Lower leg skin (tissue), 4 donors: Measurements from ENCODE around the gene MSMP. TPM values are rescaled to one million over a fixed set of nuclear protein-coding genes. Genes with fewer than 3 reads are reported as not detected.

Experiments
- DNase-seq, 2 donors: peaks; one replicate each; pipeline ENCODE4 v3.0.0-alpha.2; 2019; ENCODE audit warnings: low spot score in 2 of 2
- H3K4me3 ChIP-seq: fragments of 200-600 bp; sonication (generic); 2 replicates; pipeline ENCODE4 v1.5.1; 2017; ENCODE audit warnings: mild to moderate bottlenecking, low read depth; ENCODE audit not compliant: poor library complexity, severe bottlenecking
- POLR2A ChIP-seq, 2 donors: fragments of 450-650 bp; IDR thresholded peaks; one replicate each; pipeline ENCODE4 v1.6.1; 2016 to 2017; ENCODE audit warnings: antibody characterized with exemption in 2 of 2, mild to moderate bottlenecking in 1 of 2, moderate library complexity in 1 of 2
- WGBS, 2 donors: methylation state at CpG; one replicate each; pipeline ENCODE4 v1.1.5; 2018; 5-methylcytosine and 5-hydroxymethylcytosine counted together
- intact Hi-C: fragments of 100-400 bp; cut with DNase I; formaldehyde crosslinking; loops from one replicate; pipeline ENCODE4 v1.15.0; 2023; ENCODE audit warnings: low total_unique reads
- total RNA-seq, 4 donors: library from RNA; depleted of rRNA; stranded (reverse); fragments of >200 nt; gene quantifications; one replicate each; pipeline ENCODE4 v1.1.0, GENCODE V29; 2016
- TF ChIP-seq, protein P1 (sequence below), 3 donors: fragments of 450-650 bp; IDR thresholded peaks; one replicate each; pipeline ENCODE4 v1.5.1; 2016; ENCODE audit warnings: antibody characterized with exemption in 3 of 3, mild to moderate bottlenecking in 3 of 3, moderate library complexity in 2 of 3

Gene MSMP
- total RNA-seq, 4 donors from 2014 or later: 0.55 to 2.8 TPM; not detected in 2

- intact Hi-C loops: no loop called here
- DNase-seq: no peak
- WGBS, 2 donors: 74 to 85% methylated on average over 2 of the region's 2 CpGs
- TF ChIP-seq, protein P1, sequence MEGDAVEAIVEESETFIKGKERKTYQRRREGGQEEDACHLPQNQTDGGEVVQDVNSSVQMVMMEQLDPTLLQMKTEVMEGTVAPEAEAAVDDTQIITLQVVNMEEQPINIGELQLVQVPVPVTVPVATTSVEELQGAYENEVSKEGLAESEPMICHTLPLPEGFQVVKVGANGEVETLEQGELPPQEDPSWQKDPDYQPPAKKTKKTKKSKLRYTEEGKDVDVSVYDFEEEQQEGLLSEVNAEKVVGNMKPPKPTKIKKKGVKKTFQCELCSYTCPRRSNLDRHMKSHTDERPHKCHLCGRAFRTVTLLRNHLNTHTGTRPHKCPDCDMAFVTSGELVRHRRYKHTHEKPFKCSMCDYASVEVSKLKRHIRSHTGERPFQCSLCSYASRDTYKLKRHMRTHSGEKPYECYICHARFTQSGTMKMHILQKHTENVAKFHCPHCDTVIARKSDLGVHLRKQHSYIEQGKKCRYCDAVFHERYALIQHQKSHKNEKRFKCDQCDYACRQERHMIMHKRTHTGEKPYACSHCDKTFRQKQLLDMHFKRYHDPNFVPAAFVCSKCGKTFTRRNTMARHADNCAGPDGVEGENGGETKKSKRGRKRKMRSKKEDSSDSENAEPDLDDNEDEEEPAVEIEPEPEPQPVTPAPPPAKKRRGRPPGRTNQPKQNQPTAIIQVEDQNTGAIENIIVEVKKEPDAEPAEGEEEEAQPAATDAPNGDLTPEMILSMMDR (IDR thresholded peaks at IDR 0.05): no peak
- TF ChIP-seq POLR2A (IDR thresholded peaks at IDR 0.05): no peak
- no peak overlapping the region for H3K4me3 ChIP-seq
Measured at GRCh38 chr9:35730486-35730854, 23.6 kb downstream of the MSMP start.

- TF ChIP-seq, protein P1 (IDR thresholded peaks at IDR 0.05): no peak
- no peak for TF ChIP-seq POLR2A (IDR thresholded peaks at IDR 0.05)
- peak in 1 of 2 donors; percentile 49 for DNase-seq
- no peak overlapping the region for H3K4me3 ChIP-seq
- WGBS, 2 donors: 28 to 31% methylated on average over 6 of the region's 6 CpGs
- intact Hi-C loops: loop anchor here (10.0 kb wide), 1 partner anchor 55 kb away; the partner anchor contains the start of gene CA9
Measured at GRCh38 chr9:35729700-35730485, 24.2 kb downstream of the MSMP start.

GRCh38 chr9:35729101-35729500 is 25.0 kb downstream of the MSMP start:
- H3K4me3 ChIP-seq: no peak overlapping the region
- no peak for DNase-seq
- TF ChIP-seq, protein P1 (IDR thresholded peaks at IDR 0.05): no peak
- TF ChIP-seq POLR2A (IDR thresholded peaks at IDR 0.05): no peak
- 61 to 78% methylated on average over 3 of the region's 3 CpGs for WGBS, 2 donors
- intact Hi-C loops: loop anchor here (10.0 kb wide), 1 partner anchor 54 kb away; the partner anchor contains the start of gene CA9

DNA sequence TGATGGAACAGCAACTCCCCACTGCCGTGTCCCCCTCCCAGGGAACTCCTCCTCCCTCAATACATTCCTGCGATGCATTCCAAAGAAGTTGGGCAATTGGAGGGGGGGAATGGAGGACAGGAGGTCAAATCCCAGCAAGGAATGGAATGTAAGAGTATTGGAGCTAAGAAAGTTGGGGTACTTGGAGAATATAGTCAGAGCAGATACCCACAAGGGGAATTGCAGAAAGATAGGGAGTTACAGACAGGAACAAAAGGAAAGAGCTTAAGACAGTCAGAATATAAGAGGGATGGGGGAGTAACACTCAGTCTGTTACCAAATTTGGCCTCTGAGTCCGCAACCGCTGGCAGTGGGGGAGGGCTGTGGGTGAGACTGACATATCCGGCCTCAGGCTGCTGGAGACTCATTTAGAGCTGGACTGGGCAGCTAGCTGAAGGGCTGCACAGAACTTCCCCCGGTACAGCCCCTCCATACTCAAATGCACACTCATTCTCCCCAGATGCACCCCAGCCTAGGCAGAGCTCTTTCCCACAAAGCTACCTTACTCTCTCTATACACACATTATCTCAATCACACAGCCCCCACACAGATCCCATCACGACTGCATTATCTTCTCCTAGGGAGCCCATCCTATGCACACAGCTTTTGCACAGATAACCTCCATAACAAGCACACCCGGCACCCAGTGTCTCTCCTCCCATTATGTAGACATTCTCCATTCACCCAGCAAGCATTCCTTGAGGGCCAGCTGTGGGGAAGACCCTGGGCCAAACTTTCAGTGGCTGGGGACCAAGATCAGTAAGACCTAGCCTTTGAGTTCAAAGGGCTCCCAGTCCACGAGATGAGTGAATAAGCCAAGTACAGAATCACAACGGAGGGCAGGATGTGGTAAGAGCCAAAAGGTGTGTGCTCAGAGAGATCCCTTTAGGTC is 25.8 kb downstream of the MSMP start:
- 21 to 26% methylated on average over 10 of the region's 10 CpGs for WGBS, 2 donors
- peak; percentile 67 to 91 for DNase-seq
- TF ChIP-seq, protein P1 (IDR thresholded peaks at IDR 0.05): no peak
- no peak for TF ChIP-seq POLR2A (IDR thresholded peaks at IDR 0.05)
- no peak overlapping the region for H3K4me3 ChIP-seq
- intact Hi-C loops: loop anchor here (10.0 kb wide), 1 partner anchor 54 kb away; the partner anchor contains the start of gene CA9

GRCh38 chr9:35727676-35728040 is 26.4 kb downstream of the MSMP start:
- no peak for DNase-seq
- intact Hi-C loops: loop anchor here (10.0 kb wide), 1 partner anchor 53 kb away; the partner anchor contains the start of gene CA9
- no peak overlapping the region for H3K4me3 ChIP-seq
- WGBS, 2 donors: 56 to 61% methylated on average over 5 of the region's 5 CpGs
- TF ChIP-seq POLR2A (IDR thresholded peaks at IDR 0.05): no peak
- TF ChIP-seq, protein P1 (IDR thresholded peaks at IDR 0.05): no peak
